HG02571 (cell line): ENCODE results near the gene UHMK1.
"Not testable (repeated sequence)": the region's sequence is repeated elsewhere in the genome, so short reads cannot be mapped to it uniquely, and the experiment has no call there.

Experiments used
- ATAC-seq: cut with Tn5 transposase; IDR thresholded peaks from one replicate; pipeline ENCODE4 v1.9.1; 2021; ENCODE audit warnings: mild to moderate bottlenecking, moderate library complexity; ENCODE audit not compliant: unreplicated experiment

Gene UHMK1

GRCh38 chr1:162497723-162498495 lies at the start of gene UHMK1:
TSS of gene UHMK1 (plus strand) at chr1:162497818. CDS start at chr1:162498001, 183 bp downstream.
- peak; percentile 97 for ATAC-seq

- not testable (repeated sequence) for ATAC-seq
Observed at GRCh38 chr1:162454361-162454760, 43.3 kb upstream of the UHMK1 start.

GRCh38 chr1:162456323-162456722 lies 41.3 kb upstream of the UHMK1 start:
- no peak for ATAC-seq

- ATAC-seq = no peak
Observed at GRCh38 chr1:162458236-162458635, 39.4 kb upstream of the UHMK1 start.

GRCh38 chr1:162462425-162462824 lies 35.2 kb upstream of the UHMK1 start:
- not testable (repeated sequence) for ATAC-seq

GRCh38 chr1:162463021-162463420 lies 34.6 kb upstream of the UHMK1 start:
- ATAC-seq = no peak

GRCh38 chr1:162466797-162467196 lies 30.8 kb upstream of the UHMK1 start:
- ATAC-seq = no peak

- ATAC-seq = no peak
Observed at GRCh38 chr1:162470216-162470615, 27.4 kb upstream of the UHMK1 start.

- no peak for ATAC-seq
Observed at GRCh38 chr1:162471290-162471853, 26.2 kb upstream of the UHMK1 start.

- ATAC-seq = no peak
Observed at GRCh38 chr1:162475089-162475488, 22.5 kb upstream of the UHMK1 start.

GRCh38 chr1:162475539-162476185 lies 22.0 kb upstream of the UHMK1 start:
- ATAC-seq = no peak

- no peak for ATAC-seq
Observed at GRCh38 chr1:162476620-162477019, 21.0 kb upstream of the UHMK1 start.

- no peak for ATAC-seq
Observed at GRCh38 chr1:162485236-162485635, 12.4 kb upstream of the UHMK1 start.

- ATAC-seq = no peak
Observed at GRCh38 chr1:162487241-162487640, 10.4 kb upstream of the UHMK1 start.

GRCh38 chr1:162488219-162488618 lies 9.4 kb upstream of the UHMK1 start:
- ATAC-seq = no peak

GRCh38 chr1:162495531-162496233 lies 1.9 kb upstream of the UHMK1 start:
- not testable (repeated sequence) for ATAC-seq

- no peak for ATAC-seq
Observed at GRCh38 chr1:162497104-162497722, 405 bp upstream of the UHMK1 start.

GRCh38 chr1:162498496-162498810 lies 835 bp downstream of the UHMK1 start:
- ATAC-seq = peak; percentile 15

- ATAC-seq = no peak
Observed at GRCh38 chr1:162500805-162501204, 3.2 kb downstream of the UHMK1 start.

GRCh38 chr1:162502077-162502476 lies 4.5 kb downstream of the UHMK1 start:
- no peak for ATAC-seq

GRCh38 chr1:162502928-162503327 lies 5.3 kb downstream of the UHMK1 start:
- ATAC-seq = no peak
